GM19395 (cell line): ENCODE data around the gene TCEAL1.
"Not testable (repeated sequence)": the region's sequence is repeated elsewhere in the genome, so short reads cannot be mapped to it uniquely, and the experiment has no call there.

Source experiments
- ATAC-seq: cut with Tn5 transposase; IDR thresholded peaks from one replicate; pipeline ENCODE4 v1.9.1; 2021; ENCODE audit warnings: mild to moderate bottlenecking, moderate library complexity; ENCODE audit not compliant: unreplicated experiment

Gene TCEAL1, protein sequence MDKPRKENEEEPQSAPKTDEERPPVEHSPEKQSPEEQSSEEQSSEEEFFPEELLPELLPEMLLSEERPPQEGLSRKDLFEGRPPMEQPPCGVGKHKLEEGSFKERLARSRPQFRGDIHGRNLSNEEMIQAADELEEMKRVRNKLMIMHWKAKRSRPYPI

GRCh38 chrX:103628386-103629317, at the start of gene TCEAL1:
TSS of gene TCEAL1 (plus strand) at chrX:103628975. CDS start at chrX:103629917, 942 bp downstream.
- peak; percentile 70 for ATAC-seq

DNA sequence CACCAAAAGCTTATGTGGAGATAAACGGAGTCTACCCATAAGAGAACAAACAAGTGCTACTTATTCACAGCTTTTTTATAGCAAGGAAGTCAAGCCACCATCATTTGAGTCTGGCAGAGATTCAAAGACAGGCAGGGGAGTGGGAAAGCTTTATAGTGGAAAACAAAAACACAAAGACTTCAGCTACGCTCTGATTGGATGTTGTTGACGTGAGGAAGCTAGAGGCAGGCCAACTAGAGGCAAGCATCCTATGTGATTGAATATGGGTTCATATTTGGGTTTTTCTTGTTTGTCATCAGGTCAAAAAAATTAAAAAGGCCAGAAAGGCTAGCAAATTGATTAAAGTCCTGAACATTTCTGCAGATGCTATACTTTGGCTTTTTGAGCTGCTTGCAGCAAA, 44.2 kb upstream of the TCEAL1 start:
- no peak for ATAC-seq

GRCh38 chrX:103585411-103586313, 43.1 kb upstream of the TCEAL1 start, which contains the start of gene TCEAL4:
TSS of gene TCEAL4 (plus strand) at chrX:103585515. CDS start at chrX:103586676, 1,161 bp downstream.
- ATAC-seq: peak; percentile 90

DNA sequence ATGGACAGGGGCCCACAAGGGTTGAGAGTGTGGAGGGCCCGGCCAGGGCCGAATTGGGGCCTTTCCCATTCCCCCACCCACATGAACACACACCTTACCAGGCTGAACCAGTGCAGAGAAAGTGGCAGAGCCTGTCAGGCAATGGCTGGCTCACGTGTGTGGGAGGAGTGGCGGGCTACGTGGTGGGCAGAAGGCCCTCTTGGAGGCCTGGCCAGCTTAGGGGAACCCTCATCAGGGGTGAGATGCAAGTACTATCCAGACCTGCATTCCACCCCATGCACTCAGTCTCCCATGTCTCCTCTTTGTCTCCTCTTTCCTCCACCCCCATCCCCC, 42.5 kb upstream of the TCEAL1 start:
- no peak for ATAC-seq

DNA sequence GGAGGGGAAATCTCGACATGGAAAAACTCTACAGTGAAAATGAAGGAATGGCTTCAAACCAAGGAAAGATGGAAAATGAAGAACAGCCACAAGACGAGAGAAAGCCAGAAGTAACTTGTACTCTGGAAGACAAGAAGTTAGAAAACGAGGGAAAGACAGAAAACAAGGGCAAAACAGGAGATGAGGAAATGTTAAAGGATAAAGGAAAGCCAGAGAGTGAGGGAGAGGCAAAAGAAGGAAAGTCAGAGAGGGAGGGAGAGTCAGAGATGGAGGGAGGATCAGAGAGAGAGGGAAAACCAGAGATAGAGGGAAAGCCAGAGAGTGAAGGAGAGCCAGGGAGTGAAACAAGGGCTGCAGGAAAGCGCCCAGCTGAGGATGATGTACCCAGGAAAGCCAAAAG, 42.1 kb upstream of the TCEAL1 start:
- no peak for ATAC-seq

GRCh38 chrX:103592295-103592694, 36.5 kb upstream of the TCEAL1 start:
- not testable (repeated sequence) for ATAC-seq

- ATAC-seq: not testable (repeated sequence)
Measured at GRCh38 chrX:103595202-103595601, 33.6 kb upstream of the TCEAL1 start.

- ATAC-seq: peak; percentile 64
Measured at GRCh38 chrX:103607364-103608305, 21.1 kb upstream of the TCEAL1 start, which contains the start of gene TCEAL3. TSS of gene TCEAL3 (plus strand) at chrX:103607963. CDS start at chrX:103609065, 1,102 bp downstream.

GRCh38 chrX:103608306-103608963, 20.3 kb upstream of the TCEAL1 start:
- peak; percentile 41 for ATAC-seq

- ATAC-seq: no peak
Measured at GRCh38 chrX:103610282-103610681, 18.5 kb upstream of the TCEAL1 start.

DNA sequence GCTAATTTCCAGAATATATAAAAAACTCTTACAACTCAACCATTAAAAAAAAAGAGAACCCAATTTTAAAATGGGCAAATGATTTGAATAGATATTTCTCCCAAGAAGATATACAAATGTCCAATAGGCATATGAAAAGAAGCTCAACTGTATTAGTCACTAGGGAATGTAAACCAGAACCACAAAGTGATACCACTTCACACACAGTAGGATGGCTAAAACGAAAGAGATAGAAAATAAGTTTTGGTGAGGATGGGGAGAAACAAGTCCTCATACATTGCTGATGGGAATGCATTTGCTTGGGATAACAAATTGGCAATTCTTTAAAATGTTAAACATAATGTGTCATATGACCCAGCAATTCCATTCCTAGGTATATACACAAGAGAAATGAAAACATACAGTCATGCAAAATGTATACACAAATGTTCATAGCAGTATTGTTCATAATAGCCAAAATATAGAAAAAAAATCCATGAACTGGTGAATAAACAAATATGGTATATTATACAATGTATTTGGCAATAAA, 15.3 kb upstream of the TCEAL1 start:
- ATAC-seq: no peak

GRCh38 chrX:103614999-103615398, 13.8 kb upstream of the TCEAL1 start:
- no peak for ATAC-seq

GRCh38 chrX:103615781-103616371, 12.9 kb upstream of the TCEAL1 start:
- ATAC-seq: no peak

DNA sequence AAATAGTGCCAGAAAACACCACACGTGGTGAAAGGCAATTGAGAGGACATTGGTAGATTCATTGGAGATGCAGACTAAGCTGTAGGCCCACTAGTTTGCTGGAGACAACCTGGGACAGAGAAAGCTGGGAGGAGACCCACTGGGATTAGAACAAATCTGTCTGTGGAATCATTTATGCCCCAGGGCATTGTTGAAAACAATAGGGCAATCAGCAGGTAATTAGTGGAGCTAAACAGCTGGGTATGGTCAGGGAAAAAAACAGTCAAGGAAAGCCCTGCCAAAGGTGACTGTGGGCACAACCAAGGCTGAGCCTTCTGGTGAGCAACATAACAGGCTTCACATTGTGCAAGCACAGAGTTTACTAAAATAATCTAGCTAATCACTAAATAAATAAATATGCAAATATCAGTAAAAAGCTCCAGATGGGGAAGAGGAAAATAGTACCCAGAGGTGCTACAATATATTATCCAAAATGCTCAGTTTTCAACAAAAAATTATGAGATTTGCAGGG, 12.0 kb upstream of the TCEAL1 start:
- no peak for ATAC-seq

DNA sequence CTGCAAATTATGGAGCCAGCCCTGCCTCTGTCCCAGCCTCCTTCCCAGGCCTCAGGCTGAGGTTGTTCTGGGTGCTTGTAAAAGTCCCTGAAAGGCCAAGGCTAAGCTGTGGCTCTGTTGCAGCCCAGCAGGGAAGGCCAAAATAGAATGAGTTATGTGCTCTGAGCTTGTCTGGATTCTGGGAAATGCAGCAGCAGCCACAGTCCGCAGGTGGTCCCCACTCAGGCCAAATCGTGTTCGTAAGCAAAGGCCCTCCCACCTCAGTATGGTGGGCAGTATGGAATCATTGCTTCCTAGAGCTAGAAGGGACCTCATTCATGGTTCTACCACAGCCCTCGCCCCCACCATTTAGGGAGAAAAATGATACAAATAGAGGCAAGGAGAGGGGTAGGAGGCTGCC, 4.7 kb upstream of the TCEAL1 start:
- no peak for ATAC-seq

GRCh38 chrX:103626855-103627254, 1.9 kb upstream of the TCEAL1 start:
- ATAC-seq: no peak

GRCh38 chrX:103629318-103630170, 769 bp downstream of the TCEAL1 start:
- peak; percentile 49 for ATAC-seq

GRCh38 chrX:103630171-103630511, 1.4 kb downstream of the TCEAL1 start:
- ATAC-seq: peak; percentile 5
